ENCODE results near the gene MIS18BP1.

The MIS18BP1 gene

DNA sequence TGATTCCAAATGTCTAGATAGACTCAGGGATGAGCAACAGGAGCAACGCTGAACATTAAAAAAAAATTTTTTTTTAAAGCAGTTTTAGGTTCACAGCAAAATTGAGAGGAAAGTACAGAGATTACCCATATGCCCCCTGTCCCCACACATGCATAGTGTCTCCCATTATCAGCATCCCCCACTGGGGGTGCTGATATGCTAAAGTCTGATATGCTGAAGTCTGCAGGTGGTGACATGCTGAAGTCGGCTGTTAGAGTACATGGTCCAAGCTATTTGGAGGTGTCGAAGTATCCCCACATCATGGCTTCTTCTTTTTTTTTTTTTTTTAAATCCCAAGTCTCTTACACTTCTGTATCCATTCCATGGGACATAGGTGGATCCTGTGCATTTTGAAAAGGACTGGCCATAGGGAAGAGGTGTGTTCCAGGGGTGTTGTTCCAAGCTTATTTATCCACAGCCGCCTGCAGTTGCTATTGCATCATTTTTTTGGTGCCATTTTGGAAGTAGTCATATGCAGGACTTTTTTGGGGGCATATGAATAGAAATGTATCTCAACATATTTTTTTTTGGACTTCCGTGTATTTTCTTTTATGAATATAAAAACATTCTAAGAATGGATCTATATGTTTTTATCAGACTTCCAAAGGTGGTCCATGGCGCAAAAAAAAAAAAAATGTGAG lies 19.0 kb upstream of the MIS18BP1 start:
- TF ChIP-seq, protein P1, sequence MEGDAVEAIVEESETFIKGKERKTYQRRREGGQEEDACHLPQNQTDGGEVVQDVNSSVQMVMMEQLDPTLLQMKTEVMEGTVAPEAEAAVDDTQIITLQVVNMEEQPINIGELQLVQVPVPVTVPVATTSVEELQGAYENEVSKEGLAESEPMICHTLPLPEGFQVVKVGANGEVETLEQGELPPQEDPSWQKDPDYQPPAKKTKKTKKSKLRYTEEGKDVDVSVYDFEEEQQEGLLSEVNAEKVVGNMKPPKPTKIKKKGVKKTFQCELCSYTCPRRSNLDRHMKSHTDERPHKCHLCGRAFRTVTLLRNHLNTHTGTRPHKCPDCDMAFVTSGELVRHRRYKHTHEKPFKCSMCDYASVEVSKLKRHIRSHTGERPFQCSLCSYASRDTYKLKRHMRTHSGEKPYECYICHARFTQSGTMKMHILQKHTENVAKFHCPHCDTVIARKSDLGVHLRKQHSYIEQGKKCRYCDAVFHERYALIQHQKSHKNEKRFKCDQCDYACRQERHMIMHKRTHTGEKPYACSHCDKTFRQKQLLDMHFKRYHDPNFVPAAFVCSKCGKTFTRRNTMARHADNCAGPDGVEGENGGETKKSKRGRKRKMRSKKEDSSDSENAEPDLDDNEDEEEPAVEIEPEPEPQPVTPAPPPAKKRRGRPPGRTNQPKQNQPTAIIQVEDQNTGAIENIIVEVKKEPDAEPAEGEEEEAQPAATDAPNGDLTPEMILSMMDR (IDR thresholded peaks at IDR 0.05; ENCODE audit: insufficient read depth, missing control alignments), result no peak
- DNase-seq (ENCODE audit: insufficient read length, low spot score) (no peak), FAIRE-seq (no peak)

DNA sequence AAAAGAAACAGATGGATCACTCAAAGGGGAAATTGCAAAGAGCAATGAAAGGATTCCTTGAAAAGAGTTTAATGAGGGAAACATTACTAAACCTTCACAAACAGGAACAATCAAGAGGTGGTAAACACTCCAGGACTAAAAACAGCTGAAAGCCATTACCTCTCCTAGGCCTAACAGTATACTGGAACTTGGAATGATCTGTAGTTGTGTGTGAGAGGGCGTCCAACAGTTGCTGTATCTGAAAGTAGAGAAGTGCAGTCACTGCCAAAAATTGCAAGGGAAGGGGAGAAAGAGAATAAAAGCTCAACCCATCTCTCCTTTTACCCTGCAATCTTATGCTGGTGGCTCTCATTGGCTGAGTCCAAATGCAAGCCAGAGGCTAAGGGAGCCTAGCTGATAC lies 17.0 kb upstream of the MIS18BP1 start:
- DNase-seq (ENCODE audit: insufficient read length, low spot score) (no peak), FAIRE-seq (no peak)
- TF ChIP-seq, protein P1 (IDR thresholded peaks at IDR 0.05; ENCODE audit: insufficient read depth, missing control alignments), result no peak

DNA sequence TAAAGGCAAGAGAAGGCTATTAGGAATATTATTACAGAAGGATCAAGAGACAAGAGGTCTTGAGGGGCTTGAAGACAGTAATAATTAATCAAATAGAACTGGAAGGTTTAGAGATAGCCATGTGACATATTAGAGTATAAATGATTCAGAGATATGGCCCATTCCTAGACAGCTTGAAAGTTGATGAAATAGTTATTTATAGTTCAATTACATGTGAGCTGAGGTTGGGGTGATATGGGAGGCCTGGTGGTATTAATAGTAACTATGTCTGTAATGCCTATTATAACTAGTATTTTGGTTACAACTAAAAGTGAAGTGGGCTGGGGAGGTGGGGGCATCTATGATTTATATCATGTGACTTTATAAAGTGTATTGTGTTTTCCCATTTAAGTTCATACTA lies 14.1 kb upstream of the MIS18BP1 start:
- TF ChIP-seq, protein P1 (IDR thresholded peaks at IDR 0.05; ENCODE audit: insufficient read depth, missing control alignments), result no peak
- FAIRE-seq, result no peak
- no peak for DNase-seq (ENCODE audit: insufficient read length, low spot score)

DNA sequence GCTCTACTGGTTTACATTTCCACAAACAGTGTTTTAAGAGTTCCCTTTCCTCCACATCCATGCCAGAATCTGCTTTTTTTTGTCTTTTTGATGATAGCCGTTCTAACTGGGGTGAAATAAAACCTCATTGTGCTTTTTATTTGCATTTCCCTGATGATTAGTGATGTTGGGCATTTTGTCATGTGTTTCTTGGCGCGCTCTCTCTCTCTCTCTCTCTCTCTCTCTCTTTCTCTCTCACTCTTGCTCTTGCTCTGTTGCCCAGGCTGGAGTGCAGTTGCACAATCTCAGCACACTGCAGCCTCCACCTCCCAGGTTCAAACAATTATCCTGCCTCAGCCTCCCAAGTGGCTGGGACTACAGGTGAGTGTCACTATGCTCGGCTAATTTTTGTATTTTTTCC lies 9.6 kb upstream of the MIS18BP1 start:
- no peak for DNase-seq (ENCODE audit: insufficient read length, low spot score)
- FAIRE-seq, result no peak
- TF ChIP-seq, protein P1 (IDR thresholded peaks at IDR 0.05; ENCODE audit: insufficient read depth, missing control alignments), result no peak

DNA sequence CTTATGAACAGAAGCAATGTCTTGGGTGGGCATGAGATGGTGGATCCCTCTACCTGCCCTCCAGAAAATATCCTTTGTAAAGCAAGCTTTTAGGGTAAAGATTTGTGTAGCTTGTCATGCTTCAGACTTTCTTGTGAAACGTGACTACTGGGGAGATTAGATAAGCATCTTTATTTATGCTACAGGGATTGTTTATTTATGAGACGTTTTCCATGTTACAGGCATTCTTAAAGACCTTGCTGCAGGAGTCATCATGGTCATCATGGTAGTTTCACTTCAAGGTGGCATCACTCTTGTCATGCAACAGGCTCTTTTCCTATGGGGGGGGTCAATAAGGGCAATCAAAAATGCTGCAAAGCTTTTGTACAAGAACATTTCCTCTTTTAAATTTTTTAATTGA lies 8.2 kb upstream of the MIS18BP1 start:
- no peak for FAIRE-seq
- TF ChIP-seq, protein P1 (IDR thresholded peaks at IDR 0.05; ENCODE audit: insufficient read depth, missing control alignments), result no peak
- no peak for DNase-seq (ENCODE audit: insufficient read length, low spot score)

DNA sequence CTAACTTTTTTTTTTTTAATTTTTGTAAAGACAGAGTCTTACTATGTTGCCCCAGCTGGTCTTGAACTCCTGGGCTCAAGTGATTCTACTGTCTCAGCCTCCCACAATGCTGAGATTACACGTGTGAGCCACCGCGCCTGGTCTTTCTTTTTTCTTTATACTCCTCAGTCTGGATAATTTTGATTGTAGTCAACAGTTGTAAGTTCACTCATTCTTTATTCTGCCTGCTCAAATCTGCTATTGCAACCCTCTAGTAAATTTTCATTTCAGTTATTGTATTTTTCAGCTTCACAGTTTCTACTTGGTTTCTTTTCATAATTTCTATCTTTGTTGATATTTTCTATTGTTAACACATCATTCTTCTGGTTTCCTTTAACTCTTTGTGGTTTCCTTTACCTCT lies 5.8 kb upstream of the MIS18BP1 start:
- DNase-seq (ENCODE audit: insufficient read length, low spot score) (no peak), FAIRE-seq (no peak)
- TF ChIP-seq, protein P1 (IDR thresholded peaks at IDR 0.05; ENCODE audit: insufficient read depth, missing control alignments), result no peak

DNA sequence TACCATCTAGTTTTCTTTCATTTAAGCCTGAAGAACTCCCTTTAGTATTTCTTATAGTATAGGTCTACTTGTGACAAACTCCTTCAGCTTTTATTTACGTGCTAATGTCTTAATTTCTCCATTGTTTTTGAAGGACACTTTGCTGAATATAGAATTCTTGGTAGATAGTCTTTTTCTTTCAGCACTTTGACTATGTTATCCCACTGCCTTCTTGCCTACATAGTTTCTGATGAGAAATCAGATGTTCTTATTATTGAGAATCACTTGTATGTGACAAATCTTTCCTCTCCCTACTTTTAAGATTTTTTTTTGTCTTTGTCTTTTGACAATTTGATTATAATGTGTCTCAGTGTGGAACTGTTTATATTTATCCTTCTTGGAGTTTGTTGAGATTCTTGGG lies 5.1 kb upstream of the MIS18BP1 start:
- FAIRE-seq (no peak), DNase-seq (ENCODE audit: insufficient read length, low spot score) (no peak)
- TF ChIP-seq, protein P1 (IDR thresholded peaks at IDR 0.05; ENCODE audit: insufficient read depth, missing control alignments), result no peak
